KOPT-K1 (cell line): ENCODE measurements around the gene ZNF385D.

Source experiments
- H3K27ac ChIP-seq: fragments of 200-600 bp; sonication (generic); 2 replicates; pipeline ENCODE4 v1.5.1; 2016; ENCODE audit warnings: antibody characterized with exemption, mild to moderate bottlenecking, low read depth, low read length; ENCODE audit not compliant: poor library complexity, severe bottlenecking
- H3K36me3 ChIP-seq: fragments of 200-600 bp; sonication (generic); 2 replicates; pipeline ENCODE4 v1.5.1; 2017; ENCODE audit warnings: antibody characterized with exemption, mild to moderate bottlenecking, low read length, moderate library complexity; ENCODE audit not compliant: insufficient read depth
- H3K9me3 ChIP-seq: fragments of 200-600 bp; sonication (generic); 2 replicates; pipeline ENCODE4 v1.5.1; 2017; ENCODE audit warnings: antibody characterized with exemption, low read length, mild to moderate bottlenecking; ENCODE audit not compliant: insufficient read depth, poor library complexity, severe bottlenecking

ZNF385D gene

GRCh38 chr3:21621181-21621651 lies 129.8 kb downstream of the ZNF385D start:
- no peaks in the 10 kb centered on the region for H3K36me3 ChIP-seq
- no peak overlapping the region for H3K27ac ChIP-seq
- no peaks in the 10 kb centered on the region for H3K9me3 ChIP-seq

GRCh38 chr3:21620511-21621155 lies 130.4 kb downstream of the ZNF385D start:
- Histone ChIP-seq H3K9me3 (no peaks in the 10 kb centered on the region), H3K27ac (no peak overlapping the region), H3K36me3 (no peaks in the 10 kb centered on the region)

- Histone ChIP-seq H3K36me3 (no peaks in the 10 kb centered on the region), H3K27ac (no peak overlapping the region), H3K9me3 (no peaks in the 10 kb centered on the region)
Observed at GRCh38 chr3:21618695-21619094, 132.3 kb downstream of the ZNF385D start.

- no peaks in the 10 kb centered on the region for H3K36me3 ChIP-seq
- no peak overlapping the region for H3K27ac ChIP-seq
- H3K9me3 ChIP-seq: no peaks in the 10 kb centered on the region
Observed at GRCh38 chr3:21613372-21614070, 137.5 kb downstream of the ZNF385D start.

DNA sequence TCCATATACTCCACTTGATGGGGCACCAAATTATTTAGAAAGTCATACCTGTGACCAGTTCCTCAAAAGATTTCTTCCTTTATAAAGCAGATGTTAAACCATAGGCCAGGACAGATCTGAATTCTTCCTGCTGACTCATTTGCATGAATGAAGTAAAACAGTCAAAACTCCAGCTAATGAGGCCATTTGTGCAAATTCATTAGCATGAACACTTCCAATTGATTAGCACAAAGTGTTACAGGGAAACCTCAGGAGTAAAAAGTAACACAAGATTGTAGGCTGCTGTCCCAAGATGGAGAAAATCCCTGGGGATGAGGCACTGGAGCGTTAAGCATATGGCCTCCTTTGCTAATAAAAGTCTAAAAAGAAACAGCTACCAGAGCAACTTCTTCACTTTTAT lies 149.8 kb downstream of the ZNF385D start:
- H3K27ac ChIP-seq: no peak overlapping the region
- no peaks in the 10 kb centered on the region for H3K9me3 ChIP-seq
- H3K36me3 ChIP-seq: no peaks in the 10 kb centered on the region

DNA sequence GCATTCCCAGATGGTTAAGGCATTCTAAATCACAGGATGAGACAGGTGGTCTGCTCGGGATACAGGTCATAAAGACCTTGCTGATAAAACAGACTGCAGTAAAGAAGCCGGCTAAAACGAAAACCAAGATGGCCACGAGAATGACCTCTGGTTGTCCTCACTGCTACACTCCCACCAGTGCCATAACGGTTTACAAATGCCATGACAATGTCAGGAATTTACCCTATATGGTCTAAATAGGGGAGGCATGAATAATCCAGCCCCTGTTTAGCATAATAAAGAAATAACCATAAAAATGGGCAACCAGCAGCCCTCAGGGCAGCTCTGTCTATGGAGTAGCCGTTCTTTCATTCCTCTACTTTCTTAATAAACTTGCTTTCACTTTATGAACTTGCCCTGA lies 151.1 kb downstream of the ZNF385D start:
- H3K27ac ChIP-seq: no peak overlapping the region
- no peaks in the 10 kb centered on the region for H3K9me3 ChIP-seq
- H3K36me3 ChIP-seq: no peaks in the 10 kb centered on the region

- H3K36me3 ChIP-seq: no peaks in the 10 kb centered on the region
- no peak overlapping the region for H3K27ac ChIP-seq
- H3K9me3 ChIP-seq: no peaks in the 10 kb centered on the region
Observed at GRCh38 chr3:21592828-21593227, 158.2 kb downstream of the ZNF385D start.

- no peaks in the 10 kb centered on the region for H3K36me3 ChIP-seq
- H3K9me3 ChIP-seq: no peaks in the 10 kb centered on the region
- no peak overlapping the region for H3K27ac ChIP-seq
Observed at GRCh38 chr3:21587894-21588293, 163.1 kb downstream of the ZNF385D start.

GRCh38 chr3:21585216-21585740 lies 165.7 kb downstream of the ZNF385D start:
- Histone ChIP-seq H3K9me3 (no peaks in the 10 kb centered on the region), H3K27ac (no peak overlapping the region), H3K36me3 (no peaks in the 10 kb centered on the region)

DNA sequence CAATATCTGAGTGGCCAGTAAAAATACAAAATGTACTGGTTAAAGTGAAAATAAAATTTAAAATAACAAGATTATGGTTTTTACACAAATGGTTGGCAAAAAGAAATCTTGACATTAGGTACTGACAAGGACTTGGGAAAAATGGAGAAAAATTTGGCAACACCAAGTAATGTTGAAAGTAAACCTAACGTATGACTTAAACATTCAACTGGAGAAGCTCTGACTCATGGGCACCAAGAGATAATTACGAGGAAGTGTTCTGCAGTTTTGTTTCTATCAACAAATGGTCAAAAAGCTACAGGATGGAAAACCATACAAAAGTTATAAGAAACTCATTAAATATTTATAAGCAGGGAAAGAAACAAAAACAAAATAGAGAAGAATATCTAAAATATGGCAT lies 177.7 kb downstream of the ZNF385D start:
- H3K27ac ChIP-seq: no peak overlapping the region
- H3K36me3 ChIP-seq: no peaks in the 10 kb centered on the region

DNA sequence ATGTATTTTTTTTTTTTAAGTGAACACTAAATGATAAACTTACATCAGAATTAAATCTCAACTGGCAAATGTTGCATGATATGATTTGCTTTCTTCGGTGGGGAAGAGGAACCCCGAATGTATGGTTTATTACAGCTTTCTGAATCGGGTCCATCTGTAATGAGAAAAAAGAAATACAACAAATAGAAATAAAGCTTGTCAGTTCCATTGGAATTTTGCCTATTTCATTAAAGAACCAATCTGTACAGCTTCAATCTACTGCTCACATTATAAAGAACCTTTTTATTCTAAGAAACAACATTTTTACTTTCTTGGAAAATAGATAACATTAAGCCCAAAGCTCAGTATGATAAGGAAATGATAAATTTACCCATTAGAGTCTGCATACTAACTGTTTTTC lies 186.5 kb downstream of the ZNF385D start:
- H3K27ac ChIP-seq: no peak overlapping the region
- no peaks in the 10 kb centered on the region for H3K9me3 ChIP-seq
- H3K36me3 ChIP-seq: no peaks in the 10 kb centered on the region

More for the DNA sequence above, 177.7 kb downstream of the ZNF385D start:
- H3K9me3 ChIP-seq: no peaks in the 10 kb centered on the region

GRCh38 chr3:21562243-21562642 lies 188.8 kb downstream of the ZNF385D start:
- H3K36me3 ChIP-seq: no peaks in the 10 kb centered on the region
- no peak overlapping the region for H3K27ac ChIP-seq
- no peaks in the 10 kb centered on the region for H3K9me3 ChIP-seq

DNA sequence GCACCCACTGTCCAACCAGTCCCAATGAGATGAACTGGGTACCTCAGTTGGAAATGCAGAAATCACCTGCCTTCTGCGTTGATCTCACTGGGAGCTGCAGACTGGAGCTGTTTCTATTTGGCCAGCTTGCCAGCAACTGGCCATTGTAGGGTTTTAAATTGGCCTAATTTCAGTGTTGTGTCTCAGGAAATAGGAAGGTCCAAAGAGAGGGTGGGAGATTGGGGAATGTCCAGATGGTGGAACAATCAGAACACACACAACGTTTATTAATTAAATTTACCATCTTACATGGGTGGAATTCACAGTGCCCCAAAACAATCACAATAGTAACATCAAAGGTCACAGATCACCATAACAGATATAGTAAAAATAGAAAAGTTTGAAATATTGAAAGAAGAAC lies 189.5 kb downstream of the ZNF385D start:
- Histone ChIP-seq H3K27ac (no peak overlapping the region), H3K9me3 (no peaks in the 10 kb centered on the region), H3K36me3 (no peaks in the 10 kb centered on the region)

- Histone ChIP-seq H3K27ac (no peak overlapping the region), H3K36me3 (no peaks in the 10 kb centered on the region), H3K9me3 (no peaks in the 10 kb centered on the region)
Observed at GRCh38 chr3:21551019-21551418, 200.0 kb downstream of the ZNF385D start.

GRCh38 chr3:21544076-21544462 lies 206.9 kb downstream of the ZNF385D start:
- Histone ChIP-seq H3K36me3 (no peaks in the 10 kb centered on the region), H3K27ac (no peak overlapping the region), H3K9me3 (no peaks in the 10 kb centered on the region)
